HCT116 (cell line): ENCODE measurements around the gene SCAMP1. TPM values are rescaled to one million over a fixed set of nuclear protein-coding genes. Genes with fewer than 3 reads are reported as not detected.

Experiments used
- ATAC-seq: fragments of 200-7000 bp; cut with Tn5 transposase; 2 replicates; pipeline ENCODE4 v1.9.1; 2020; ENCODE audit warnings: mild to moderate bottlenecking, moderate library complexity
- BruUV-seq: library from RNA; stranded (reverse); fragments of 400-500 nt; replicated peaks from 2 replicates; lab custom pipeline; 2021; lab: Mats Ljungman, UMichigan
- CTCF ChIA-PET: fragments of 300-600 bp; sonication (Branson Sonifier 250); formaldehyde crosslinking; loops from one replicate; lab custom pipeline; 2021; ENCODE audit warnings: antibody characterized with exemption; lab: Charles Lee
- POLR2A ChIA-PET: fragments of 300-600, 350-600 bp; sonication (Branson Sonifier 250); formaldehyde crosslinking; loops from one replicate; lab custom pipeline; 2021; ENCODE audit warnings: antibody characterized with exemption; lab: Charles Lee
- RAD21 ChIA-PET, 2 experiments: fragments of 300-600 bp; sonication (Branson Sonifier 250); formaldehyde crosslinking; loops; one replicate each; lab custom pipeline; 2023; ENCODE audit warnings: low total read pairs in 2 of 2; ENCODE audit not compliant: uncharacterized antibody in 2 of 2, unreplicated experiment in 2 of 2, low non-redundant PET in 1 of 2; lab: Charles Lee
- DNase-seq: peaks from one replicate; pipeline ENCODE4 v3.0.0-alpha.2; 2010; ENCODE audit warnings: low read depth, low spot score
- H2AFZ ChIP-seq: fragments of 200-600 bp; shearing (Covaris generic), sonication (generic); 2 replicates; pipeline ENCODE4 v1.6.1; 2017; ENCODE audit warnings: low read depth, mixed run types, mixed read lengths, antibody characterized with exemption, low read length; ENCODE audit not compliant: poor library complexity, severe bottlenecking
- H3K27ac ChIP-seq: 2 replicates; pipeline ENCODE4 v1.5.1; 2012; ENCODE audit warnings: low read depth, low read length
- H3K27me3 ChIP-seq: fragments of 200-600 bp; sonication (generic); 2 replicates; pipeline ENCODE4 v1.6.1; 2016; ENCODE audit warnings: mixed run types, low read length, mixed read lengths; ENCODE audit not compliant: insufficient read depth
- H3K36me3 ChIP-seq, 2 experiments: fragments of 200-500 bp in 1 of 2; fragments of 200-600 bp in 1 of 2; sonication (Bioruptor generic) in 1 of 2; sonication (generic) in 1 of 2; 2 replicates each; pipeline versions ENCODE4 v1.5.1 to v1.6.1; 2014 to 2016; ENCODE audit warnings: low read length in 2 of 2, inconsistent platforms in 1 of 2, mixed read lengths in 1 of 2, mixed run types in 1 of 2; ENCODE audit not compliant: insufficient read depth in 2 of 2, control insufficient read depth in 1 of 2
- H3K4me1 ChIP-seq, 2 experiments: fragments of 200-600 bp in 1 of 2; sonication (generic) in 1 of 2; 2 replicates each; pipeline versions ENCODE4 v1.5.1 to v1.6.1; 2012 to 2017; ENCODE audit warnings: low read length in 2 of 2, inconsistent platforms in 1 of 2, mild to moderate bottlenecking in 1 of 2, mixed read lengths in 1 of 2, mixed run types in 1 of 2, moderate library complexity in 1 of 2; ENCODE audit not compliant: insufficient read depth in 2 of 2, control insufficient read depth in 1 of 2
- H3K4me2 ChIP-seq: fragments of 200-600 bp; sonication (generic); 2 replicates; pipeline ENCODE4 v1.6.1; 2017; ENCODE audit warnings: mixed run types, low read length, mixed read lengths
- H3K4me3 ChIP-seq, 2 experiments: fragments of 200-600 bp in 1 of 2; sonication (generic) in 1 of 2; replicated peaks in 1 of 2; 2 replicates each; pipeline ENCODE4 v1.5.1; 2011 to 2016; ENCODE audit warnings: low read length in 2 of 2, control low read depth in 1 of 2, low read depth in 1 of 2, mild to moderate bottlenecking in 1 of 2, mixed read lengths in 1 of 2, mixed run types in 1 of 2
- H3K79me2 ChIP-seq: fragments of 200-600 bp; sonication (generic); 2 replicates; pipeline ENCODE4 v1.6.1; 2017; ENCODE audit warnings: mild to moderate bottlenecking, mixed run types, low read length, moderate library complexity, mixed read lengths; ENCODE audit not compliant: insufficient read depth
- H3K9ac ChIP-seq: fragments of 200-600 bp; sonication (generic); 2 replicates; pipeline ENCODE4 v1.6.1; 2016; ENCODE audit warnings: low read length, mixed read lengths
- H3K9me2 ChIP-seq: fragments of 200-600 bp; sonication (generic), shearing (Covaris generic); 2 replicates; pipeline ENCODE4 v1.6.1; 2017; ENCODE audit warnings: mixed run types, mild to moderate bottlenecking, moderate library complexity; ENCODE audit not compliant: insufficient read depth
- H3K9me3 ChIP-seq, 2 experiments: fragments of 200-500 bp in 1 of 2; fragments of 200-600 bp in 1 of 2; sonication (Bioruptor generic) in 1 of 2; sonication (generic) in 1 of 2; 2 replicates each; pipeline ENCODE4 v1.6.1; 2014 to 2017; ENCODE audit warnings: low read length in 2 of 2, mixed read lengths in 2 of 2, inconsistent platforms in 1 of 2, low read depth in 1 of 2, mild to moderate bottlenecking in 1 of 2, mixed run types in 1 of 2, moderate library complexity in 1 of 2; ENCODE audit not compliant: control insufficient read depth in 1 of 2, insufficient read depth in 1 of 2
- H4K20me1 ChIP-seq: fragments of 200-600 bp; sonication (generic), shearing (Covaris generic); 2 replicates; pipeline ENCODE4 v1.6.1; 2017; ENCODE audit warnings: mixed run types, mild to moderate bottlenecking, moderate library complexity; ENCODE audit not compliant: insufficient read depth
- CEBPB ChIP-seq: IDR thresholded peaks from 2 replicates; pipeline ENCODE4 v1.6.1; 2012; ENCODE audit warnings: low read depth
- EGR1 ChIP-seq: IDR thresholded peaks from 2 replicates; pipeline ENCODE4 v1.6.1; 2012; ENCODE audit warnings: low read depth
- EZH2 ChIP-seq: fragments of 200-600 bp; sonication (generic); IDR thresholded peaks from 2 replicates; pipeline ENCODE4 v1.6.1; 2017; ENCODE audit warnings: antibody characterized with exemption, mixed run types
- FOSL1 ChIP-seq: IDR thresholded peaks from 2 replicates; pipeline ENCODE4 v1.6.1; 2012; ENCODE audit warnings: low read depth
- JUND ChIP-seq: IDR thresholded peaks from 2 replicates; pipeline ENCODE4 v1.6.1; 2012
- POLR2A ChIP-seq: IDR thresholded peaks from 2 replicates; pipeline ENCODE4 v1.7.0; 2011; ENCODE audit warnings: borderline replicate concordance; ENCODE audit not compliant: insufficient read depth, insufficient read length; ENCODE audit errors: extremely low read depth
- POLR2AphosphoS5 ChIP-seq: IDR thresholded peaks from 2 replicates; pipeline ENCODE4 v1.6.1; 2011; ENCODE audit warnings: mild to moderate bottlenecking, low read depth, low read length, moderate library complexity
- SP1 ChIP-seq: IDR thresholded peaks from 2 replicates; pipeline ENCODE4 v1.6.1; 2012; ENCODE audit warnings: low read depth
- TCF7L2 ChIP-seq: IDR thresholded peaks from 2 replicates; pipeline ENCODE4 v1.7.0; 2011; ENCODE audit warnings: borderline replicate concordance, inconsistent platforms; ENCODE audit not compliant: insufficient read depth, insufficient read length; ENCODE audit errors: extremely low read depth
- YY1 ChIP-seq: IDR thresholded peaks from 2 replicates; pipeline ENCODE4 v1.6.1; 2011; ENCODE audit warnings: low read length, low read depth, moderate library complexity, mild to moderate bottlenecking; ENCODE audit not compliant: insufficient replicate concordance; ENCODE audit errors: extremely low read depth
- ZFX ChIP-seq: fragments of 450-650 bp; IDR thresholded peaks from 2 replicates; pipeline ENCODE4 v1.6.1; 2017
- intact Hi-C: fragments of 100-400 bp; cut with micrococcal nuclease; formaldehyde crosslinking; loops from 2 replicates; pipeline ENCODE4 v1.10.0; 2022
- total RNA-seq: library from RNA; stranded (reverse); gene quantifications from one replicate; pipeline ENCODE4 v1.2.1, GENCODE V29; 2021; ENCODE audit not compliant: unreplicated experiment
- TF ChIP-seq, protein P1 (sequence below): IDR thresholded peaks from 2 replicates; pipeline ENCODE4 v1.6.1; 2012
- TF ChIP-seq, protein P2 (sequence below): IDR thresholded peaks from 2 replicates; pipeline ENCODE4 v1.6.1; 2012

The SCAMP1 gene
- total RNA-seq, 1 experiment from 2014 or later, result 46.4 TPM

DNA sequence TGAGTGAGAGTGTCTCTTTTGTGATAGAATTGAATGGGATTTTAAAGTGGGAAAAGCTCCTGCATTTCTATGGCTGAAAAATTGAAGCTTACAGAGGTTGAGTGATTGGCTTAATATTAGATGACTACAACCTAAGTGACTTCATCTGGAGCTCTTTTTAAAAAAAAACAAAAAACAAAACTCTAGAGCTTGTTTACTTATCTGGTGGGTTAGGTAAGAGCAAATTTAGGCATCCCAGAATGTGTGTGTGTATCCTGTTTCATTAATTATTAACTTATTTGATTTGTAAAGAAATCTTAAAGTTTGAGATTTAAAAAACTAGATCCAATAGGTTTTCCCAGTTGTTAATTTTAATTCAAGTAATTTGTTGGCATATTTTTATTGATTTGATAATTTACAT, 60.1 kb downstream of the SCAMP1 start:
- CTCF ChIA-PET, result no interaction called here
- no peaks in the 10 kb centered on the region for H3K9me2 ChIP-seq
- ATAC-seq (no peak), DNase-seq (no peak)
- POLR2A ChIA-PET, result no interaction called here
- peaks cover 0 to 2% of the 10 kb centered on the region in 2 experiments; a peak in 1 of 4 replicates for H3K36me3 ChIP-seq
- intact Hi-C loops, result no loop called here
- H3K27me3 ChIP-seq, result no peaks in the 10 kb centered on the region
- no peak overlapping the region for H3K4me2 ChIP-seq
- no peak overlapping the region for H3K27ac ChIP-seq
- H3K79me2 ChIP-seq, result no peaks in the 10 kb centered on the region
- H4K20me1 ChIP-seq, result no peaks in the 10 kb centered on the region
- no TSS peak for BruUV-seq
- no peak overlapping the region for H3K9ac ChIP-seq
- no peaks in the 10 kb centered on the region for H3K4me1 ChIP-seq
- H2AFZ ChIP-seq, result no peak overlapping the region
- no peaks in the 10 kb centered on the region for H3K9me3 ChIP-seq
- RAD21 ChIA-PET, result no interaction called here
- H3K4me3 ChIP-seq, result no peak overlapping the region
- TF ChIP-seq SP1 (no peak), ZFX (no peak), CEBPB (no peak), POLR2AphosphoS5 (no peak), TCF7L2 (no peak)
- TF ChIP-seq, protein P1, sequence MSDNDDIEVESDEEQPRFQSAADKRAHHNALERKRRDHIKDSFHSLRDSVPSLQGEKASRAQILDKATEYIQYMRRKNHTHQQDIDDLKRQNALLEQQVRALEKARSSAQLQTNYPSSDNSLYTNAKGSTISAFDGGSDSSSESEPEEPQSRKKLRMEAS, result no peak

DNA sequence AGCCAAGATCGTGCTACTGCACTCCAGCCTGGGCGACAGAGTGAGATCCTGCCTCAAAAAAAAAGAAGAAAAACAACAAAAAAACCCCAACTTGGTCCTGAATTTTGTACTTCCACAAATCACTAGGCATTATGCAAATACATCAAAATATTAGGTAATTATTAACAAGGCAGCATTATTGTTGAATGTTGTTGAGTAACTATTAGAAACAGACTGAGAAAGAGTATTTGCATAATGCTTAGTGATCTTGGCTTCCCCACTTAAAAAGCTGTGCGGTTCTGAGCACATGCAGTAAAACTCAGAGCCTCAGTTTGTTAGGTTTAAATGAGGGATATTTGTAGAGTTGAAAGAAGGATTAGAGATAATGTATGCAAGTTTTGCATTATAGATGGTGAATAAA, 64.2 kb downstream of the SCAMP1 start:
- Histone ChIP-seq H2AFZ (no peak overlapping the region), H3K27ac (no peak overlapping the region), H3K9me2 (no peaks in the 10 kb centered on the region), H4K20me1 (no peaks in the 10 kb centered on the region), H3K9ac (no peak overlapping the region), H3K4me3 (no peak overlapping the region), H3K36me3 (no peaks in the 10 kb centered on the region), H3K9me3 (no peaks in the 10 kb centered on the region), H3K27me3 (no peaks in the 10 kb centered on the region), H3K4me1 (no peaks in the 10 kb centered on the region), H3K4me2 (no peak overlapping the region), H3K79me2 (no peaks in the 10 kb centered on the region)
- no TSS peak for BruUV-seq
- no peak for TF ChIP-seq FOSL1
- no peak for TF ChIP-seq JUND
- TF ChIP-seq POLR2A, result no peak
- TF ChIP-seq, protein P1, result no peak
- TF ChIP-seq, protein P2, sequence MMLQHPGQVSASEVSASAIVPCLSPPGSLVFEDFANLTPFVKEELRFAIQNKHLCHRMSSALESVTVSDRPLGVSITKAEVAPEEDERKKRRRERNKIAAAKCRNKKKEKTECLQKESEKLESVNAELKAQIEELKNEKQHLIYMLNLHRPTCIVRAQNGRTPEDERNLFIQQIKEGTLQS, result no peak
- no peak for TF ChIP-seq EZH2
- no peak for TF ChIP-seq CEBPB
- no peak for TF ChIP-seq YY1
- TF ChIP-seq EGR1, result no peak
- DNase-seq (no peak), ATAC-seq (no peak)
- POLR2A ChIA-PET, result no interaction called here
- intact Hi-C loops, result no loop called here
- RAD21 ChIA-PET, result no interaction called here
- CTCF ChIA-PET, result no interaction called here
